ENCODE data around the gene DGCR8. TPM values are rescaled to one million over a fixed set of nuclear protein-coding genes. Genes with fewer than 3 reads are reported as not detected.

DGCR8 gene
- total RNA-seq (41.1 TPM), polyA plus RNA-seq (1 to 10 TPM; 2.7 to 6.6 (median 4.5) TPM)

DNA sequence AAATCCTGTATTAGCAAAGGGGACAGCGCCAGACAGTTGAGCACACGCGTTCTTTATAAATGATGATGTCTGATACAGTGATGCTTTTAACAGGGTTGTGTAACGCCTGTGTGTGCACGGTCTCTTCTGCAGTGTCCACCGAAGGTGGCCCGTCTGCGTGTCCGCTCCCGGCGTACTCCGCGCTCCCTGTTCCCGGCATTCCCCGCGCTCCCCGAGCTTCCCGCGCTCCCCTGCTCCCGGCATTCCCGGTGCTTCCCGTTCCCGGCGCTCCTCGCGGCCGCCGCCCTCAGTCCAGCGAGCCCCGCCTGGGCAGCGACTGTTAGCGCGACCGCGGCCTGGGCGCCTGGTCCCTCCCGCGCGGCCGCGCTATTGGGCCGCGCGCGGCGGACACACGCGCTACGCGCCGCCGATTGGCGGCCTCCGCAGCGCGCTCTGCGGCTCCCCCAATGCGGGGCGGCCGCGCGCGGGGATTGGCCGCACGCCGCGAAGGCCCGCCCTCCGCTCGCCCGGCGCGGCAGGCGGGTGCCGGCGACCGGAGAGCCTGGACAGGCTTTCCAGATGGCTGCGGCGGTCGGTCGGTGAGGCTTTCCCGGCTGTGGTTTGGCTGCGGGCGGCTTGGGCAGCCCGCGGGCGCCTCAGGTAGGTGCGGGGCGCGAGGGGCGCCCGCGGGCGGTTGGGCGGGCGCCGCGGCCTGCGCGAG, at the start of gene DGCR8:
Gene DGCR8, plus strand, starts transcription at position 497 of the 700 bp plus-strand sequence. CDS start 5,723 bp downstream, outside the sequence.
- Mint-ChIP-seq H3K36me3 (no peaks in the 10 kb centered on the region), H3K9me3 (no peaks in the 10 kb centered on the region), H3K4me1 (peaks cover 4 to 46% (median 29%) of the 10 kb centered on the region in 4 donors), H3K27me3 (no peaks in the 10 kb centered on the region), H3K27ac (peak within 1 kb of the TSS; percentile 87 to 94 (median 90)), H3K4me3 (peak within 1 kb of the TSS; percentile 96 to 100 (median 98))
- no peaks in the 10 kb centered on the region for H3K9me3 ChIP-seq (ENCODE audit: control insufficient read depth in 2 of 2, low read length in 2 of 2)
- no peaks in the 10 kb centered on the region for H3K36me3 ChIP-seq (ENCODE audit: control insufficient read depth, insufficient read depth, low read length)
- H3K27ac ChIP-seq (ENCODE audit: insufficient read depth, low read length, poor library complexity, severe bottlenecking): peak within 1 kb of the TSS; percentile 78
- no peaks in the 10 kb centered on the region for H3K27me3 ChIP-seq (ENCODE audit: control insufficient read depth, insufficient read depth, low read length)
- DNase-seq (peak; percentile 66 to 86 (median 77)), ATAC-seq (ENCODE audit: low read depth in 2 of 2) (peak; percentile 93)
- peak within 1 kb of the TSS; percentile 96 for H3K4me3 ChIP-seq (ENCODE audit: low read depth, low read length)
- peaks cover 34% of the 10 kb centered on the region for H3K4me1 ChIP-seq (ENCODE audit: control insufficient read depth, insufficient read depth, low read length, poor library complexity, severe bottlenecking)

DNA sequence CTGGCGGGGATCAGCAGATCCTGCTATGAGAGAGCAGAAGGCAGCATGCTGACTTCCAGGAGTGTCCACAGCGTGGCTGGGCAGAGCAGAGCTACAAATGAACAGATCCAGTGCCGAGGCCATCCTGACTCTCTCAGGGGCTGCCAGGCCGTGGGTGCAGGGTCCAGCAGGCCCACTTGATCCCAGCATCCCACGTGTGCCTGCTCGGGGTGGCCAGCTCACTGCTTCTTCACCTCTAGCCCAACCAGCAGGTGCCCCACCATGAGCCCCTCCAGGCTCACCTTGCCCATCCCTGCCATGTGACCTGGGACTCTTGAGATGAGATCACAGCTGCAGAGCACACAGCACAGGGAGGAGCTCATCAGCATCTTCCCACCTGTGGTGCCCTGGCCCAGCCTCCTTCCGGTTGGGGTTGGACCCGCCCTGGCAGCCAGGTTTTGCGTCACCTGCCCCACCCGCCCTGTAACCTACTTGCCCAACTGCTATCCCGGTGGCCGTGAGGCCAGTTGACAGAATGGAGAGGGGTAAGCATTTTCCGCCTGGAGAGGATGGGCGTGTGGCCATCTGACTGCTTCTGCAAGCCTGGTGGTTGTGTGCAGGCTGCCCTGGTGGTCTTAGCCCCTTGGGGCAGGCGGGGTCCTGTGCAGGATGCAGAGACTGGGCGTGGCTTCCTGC, 48.2 kb upstream of the DGCR8 start:
- Histone ChIP-seq H3K27me3 (ENCODE audit: control insufficient read depth, insufficient read depth, low read length) (no peaks in the 10 kb centered on the region), H3K27ac (ENCODE audit: insufficient read depth, low read length, poor library complexity, severe bottlenecking) (peak overlapping the region; percentile 41), H3K4me1 (ENCODE audit: control insufficient read depth, insufficient read depth, low read length, poor library complexity, severe bottlenecking) (peaks cover 18% of the 10 kb centered on the region), H3K4me3 (ENCODE audit: low read depth, low read length) (no peak overlapping the region), H3K9me3 (ENCODE audit: control insufficient read depth in 2 of 2, low read length in 2 of 2) (no peaks in the 10 kb centered on the region), H3K36me3 (ENCODE audit: control insufficient read depth, insufficient read depth, low read length) (peaks cover 5% of the 10 kb centered on the region)
- Mint-ChIP-seq H3K27ac (peak overlapping the region in 2 of 3 donors; percentile 17 to 65), H3K9me3 (no peaks in the 10 kb centered on the region), H3K4me1 (peaks cover 4 to 60% (median 24%) of the 10 kb centered on the region in 4 donors), H3K27me3 (no peaks in the 10 kb centered on the region), H3K36me3 (peaks cover 2% of the 10 kb centered on the region), H3K4me3 (peak overlapping the region in 3 of 4 donors; percentile 15 to 35 (median 25))
- ATAC-seq (ENCODE audit: low read depth in 2 of 2): peak; percentile 67 to 84
- peak; percentile 42 to 52 (median 48) for DNase-seq

DNA sequence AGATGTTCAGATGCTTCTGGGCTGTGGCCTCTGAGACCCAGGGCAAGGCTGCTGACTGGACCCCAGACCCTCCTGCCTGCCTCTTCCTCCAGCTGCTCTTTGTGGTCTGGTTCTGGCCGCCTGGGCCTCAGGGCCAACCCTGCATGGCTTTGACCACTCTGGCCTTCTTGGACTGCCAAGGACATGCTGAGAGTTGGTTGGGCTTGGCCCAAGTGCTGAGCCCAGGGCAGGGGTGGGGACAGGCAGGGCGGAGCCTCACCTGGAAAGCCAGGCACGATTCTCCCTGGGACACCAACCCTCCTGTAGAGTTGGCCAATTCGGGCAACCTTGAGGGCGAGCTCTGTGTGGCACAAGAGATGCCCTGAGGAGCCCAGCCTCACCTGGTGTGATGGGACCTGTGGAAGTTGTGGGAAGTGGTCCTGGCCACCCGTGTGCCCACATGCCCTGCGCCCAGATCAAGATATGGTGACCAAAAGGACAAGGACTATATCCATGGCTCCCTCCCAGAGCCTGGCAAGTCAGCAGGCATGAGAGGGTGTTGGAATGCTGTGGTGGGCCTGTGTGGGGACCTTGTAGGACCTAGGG, 47.5 kb upstream of the DGCR8 start:
- ATAC-seq (ENCODE audit: low read depth in 2 of 2) (no peak), DNase-seq (no peak)
- H3K27me3 ChIP-seq (ENCODE audit: control insufficient read depth, insufficient read depth, low read length): no peaks in the 10 kb centered on the region
- Mint-ChIP-seq H3K27me3 (no peaks in the 10 kb centered on the region), H3K9me3 (no peaks in the 10 kb centered on the region), H3K4me3 (no peak overlapping the region), H3K4me1 (peaks cover 8 to 58% (median 22%) of the 10 kb centered on the region in 4 donors), H3K27ac (peak overlapping the region in 2 of 3 donors; percentile 17 to 59), H3K36me3 (peaks cover 8% of the 10 kb centered on the region)
- H3K9me3 ChIP-seq (ENCODE audit: control insufficient read depth in 2 of 2, low read length in 2 of 2): no peaks in the 10 kb centered on the region
- H3K4me3 ChIP-seq (ENCODE audit: low read depth, low read length): no peak overlapping the region
- H3K4me1 ChIP-seq (ENCODE audit: control insufficient read depth, insufficient read depth, low read length, poor library complexity, severe bottlenecking): peaks cover 18% of the 10 kb centered on the region
- peak overlapping the region; percentile 41 for H3K27ac ChIP-seq (ENCODE audit: insufficient read depth, low read length, poor library complexity, severe bottlenecking)
- peaks cover 10% of the 10 kb centered on the region for H3K36me3 ChIP-seq (ENCODE audit: control insufficient read depth, insufficient read depth, low read length)

DNA sequence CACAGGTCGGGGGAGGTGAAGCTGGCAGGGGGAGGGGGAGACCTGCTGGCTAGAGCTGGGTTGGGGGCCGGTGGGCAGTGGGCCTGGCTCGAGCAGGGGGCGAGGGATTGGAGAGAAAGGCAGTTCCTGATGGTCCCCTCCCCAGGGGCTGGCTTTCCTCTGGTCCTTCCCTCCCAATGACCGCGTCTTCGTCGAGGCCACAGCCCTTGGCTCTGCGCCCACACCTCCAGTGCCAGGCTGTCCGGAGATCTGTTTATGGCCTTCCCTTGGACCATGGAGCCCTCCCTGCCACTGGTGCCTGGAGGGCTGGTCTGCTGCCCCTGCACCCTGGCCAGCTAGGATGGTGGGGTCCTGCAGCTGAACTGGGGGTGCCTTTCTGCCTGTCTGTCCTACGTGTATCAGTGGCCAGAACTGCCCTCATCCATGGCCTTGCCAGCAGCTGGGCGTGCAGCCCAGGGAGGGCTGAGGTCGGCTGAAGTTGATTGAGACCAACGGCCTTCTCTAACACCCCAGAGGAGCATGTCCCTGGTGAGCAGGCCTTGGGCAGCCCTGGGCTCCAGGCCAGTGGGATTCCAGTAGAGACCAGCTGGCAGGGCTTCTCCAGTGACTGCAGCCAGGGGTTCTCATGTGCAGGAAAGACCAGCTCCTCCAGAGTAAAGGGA, 46.9 kb upstream of the DGCR8 start:
- H3K27me3 Mint-ChIP-seq: no peaks in the 10 kb centered on the region
- H3K4me3 Mint-ChIP-seq: peak overlapping the region in 1 of 4 donors; percentile 16
- Histone ChIP-seq H3K9me3 (ENCODE audit: control insufficient read depth in 2 of 2, low read length in 2 of 2) (no peaks in the 10 kb centered on the region), H3K27me3 (ENCODE audit: control insufficient read depth, insufficient read depth, low read length) (no peaks in the 10 kb centered on the region), H3K27ac (ENCODE audit: insufficient read depth, low read length, poor library complexity, severe bottlenecking) (no peak overlapping the region), H3K4me1 (ENCODE audit: control insufficient read depth, insufficient read depth, low read length, poor library complexity, severe bottlenecking) (peaks cover 18% of the 10 kb centered on the region), H3K36me3 (ENCODE audit: control insufficient read depth, insufficient read depth, low read length) (peaks cover 15% of the 10 kb centered on the region), H3K4me3 (ENCODE audit: low read depth, low read length) (no peak overlapping the region)
- H3K4me1 Mint-ChIP-seq: peaks cover 4 to 56% (median 19%) of the 10 kb centered on the region in 4 donors
- peak overlapping the region in 2 of 3 donors; percentile 51 to 62 for H3K27ac Mint-ChIP-seq
- ATAC-seq (ENCODE audit: low read depth in 2 of 2): no peak
- peaks cover 12% of the 10 kb centered on the region for H3K36me3 Mint-ChIP-seq
- no peak for DNase-seq
- no peaks in the 10 kb centered on the region for H3K9me3 Mint-ChIP-seq

DNA sequence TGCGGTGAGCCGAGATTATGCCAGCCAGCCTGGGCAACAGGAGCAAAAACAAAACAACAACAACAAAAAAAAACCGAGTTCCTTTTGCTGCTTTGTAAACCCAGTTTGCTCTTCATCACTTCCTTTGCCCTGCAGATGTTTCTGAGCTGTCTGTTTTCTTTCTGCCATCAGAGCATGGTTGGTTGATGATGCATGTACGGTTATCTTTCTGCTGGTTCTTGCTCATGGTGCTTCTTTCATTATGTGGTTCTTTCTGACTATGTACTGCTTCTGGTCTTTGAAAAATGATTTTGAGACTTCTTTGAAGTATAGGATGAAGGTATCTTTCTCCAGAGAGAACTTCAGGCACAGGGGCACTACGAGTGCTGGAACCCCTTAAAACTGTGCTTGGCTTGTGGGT, 45.9 kb upstream of the DGCR8 start:
- H3K4me3 ChIP-seq (ENCODE audit: low read depth, low read length): no peak overlapping the region
- H3K27ac ChIP-seq (ENCODE audit: insufficient read depth, low read length, poor library complexity, severe bottlenecking): no peak overlapping the region
- no peaks in the 10 kb centered on the region for H3K27me3 ChIP-seq (ENCODE audit: control insufficient read depth, insufficient read depth, low read length)
- no peaks in the 10 kb centered on the region for H3K9me3 ChIP-seq (ENCODE audit: control insufficient read depth in 2 of 2, low read length in 2 of 2)
- H3K27ac Mint-ChIP-seq: peak overlapping the region in 2 of 3 donors; percentile 22 to 62
- H3K27me3 Mint-ChIP-seq: no peaks in the 10 kb centered on the region
- peaks cover 4 to 50% (median 18%) of the 10 kb centered on the region in 4 donors for H3K4me1 Mint-ChIP-seq
- ATAC-seq (ENCODE audit: low read depth in 2 of 2): no peak
- H3K4me3 Mint-ChIP-seq: peak overlapping the region in 1 of 4 donors; percentile 72
- H3K4me1 ChIP-seq (ENCODE audit: control insufficient read depth, insufficient read depth, low read length, poor library complexity, severe bottlenecking): peaks cover 18% of the 10 kb centered on the region
- DNase-seq: no peak
- peaks cover 12% of the 10 kb centered on the region for H3K36me3 Mint-ChIP-seq
- H3K36me3 ChIP-seq (ENCODE audit: control insufficient read depth, insufficient read depth, low read length): peaks cover 21% of the 10 kb centered on the region
- H3K9me3 Mint-ChIP-seq: no peaks in the 10 kb centered on the region

DNA sequence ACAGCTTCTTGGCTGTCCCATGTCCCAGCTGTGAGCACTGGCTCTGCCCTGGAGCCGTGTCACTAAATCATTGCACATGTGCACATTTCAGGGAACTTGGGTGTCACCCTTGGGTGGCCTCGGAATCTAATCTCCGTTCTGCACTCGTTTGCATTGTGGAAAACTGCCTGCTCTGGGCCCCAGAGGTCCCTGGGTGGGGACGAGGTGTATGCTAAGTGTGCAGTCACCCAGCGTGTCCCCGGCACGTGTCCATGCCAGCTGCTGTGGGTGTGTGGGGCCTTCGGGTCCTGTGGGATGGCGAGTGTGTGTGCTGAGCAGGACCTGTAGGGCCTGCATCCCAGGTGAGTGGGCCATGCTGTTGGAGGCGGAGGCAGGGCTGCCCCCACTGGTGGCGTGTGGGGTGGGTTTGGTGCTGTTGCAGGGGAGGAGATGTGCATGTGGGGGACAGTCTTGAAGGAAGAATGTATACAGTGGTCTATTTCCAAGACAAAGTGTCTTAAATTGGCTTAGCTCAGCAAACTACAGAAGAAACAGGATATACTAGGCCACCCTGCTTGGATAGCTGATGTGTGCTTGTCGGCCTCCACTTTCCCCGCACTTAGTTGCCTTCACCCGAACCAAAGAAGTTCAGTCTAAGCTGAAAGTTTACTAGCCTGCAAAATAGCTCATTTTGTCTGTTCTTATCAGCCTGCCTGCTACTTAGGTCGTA, 44.5 kb upstream of the DGCR8 start:
- Mint-ChIP-seq H3K27ac (peak overlapping the region in 1 of 3 donors; percentile 36), H3K27me3 (no peaks in the 10 kb centered on the region), H3K4me3 (no peak overlapping the region), H3K36me3 (peaks cover 21% of the 10 kb centered on the region), H3K4me1 (peaks cover 4 to 45% (median 18%) of the 10 kb centered on the region in 4 donors), H3K9me3 (no peaks in the 10 kb centered on the region)
- ATAC-seq (ENCODE audit: low read depth in 2 of 2) (no peak), DNase-seq (no peak)
- no peak overlapping the region for H3K4me3 ChIP-seq (ENCODE audit: low read depth, low read length)
- H3K27ac ChIP-seq (ENCODE audit: insufficient read depth, low read length, poor library complexity, severe bottlenecking): no peak overlapping the region
- H3K4me1 ChIP-seq (ENCODE audit: control insufficient read depth, insufficient read depth, low read length, poor library complexity, severe bottlenecking): peaks cover 18% of the 10 kb centered on the region
- H3K9me3 ChIP-seq (ENCODE audit: control insufficient read depth in 2 of 2, low read length in 2 of 2): no peaks in the 10 kb centered on the region
- no peaks in the 10 kb centered on the region for H3K27me3 ChIP-seq (ENCODE audit: control insufficient read depth, insufficient read depth, low read length)
- H3K36me3 ChIP-seq (ENCODE audit: control insufficient read depth, insufficient read depth, low read length): peaks cover 28% of the 10 kb centered on the region

DNA sequence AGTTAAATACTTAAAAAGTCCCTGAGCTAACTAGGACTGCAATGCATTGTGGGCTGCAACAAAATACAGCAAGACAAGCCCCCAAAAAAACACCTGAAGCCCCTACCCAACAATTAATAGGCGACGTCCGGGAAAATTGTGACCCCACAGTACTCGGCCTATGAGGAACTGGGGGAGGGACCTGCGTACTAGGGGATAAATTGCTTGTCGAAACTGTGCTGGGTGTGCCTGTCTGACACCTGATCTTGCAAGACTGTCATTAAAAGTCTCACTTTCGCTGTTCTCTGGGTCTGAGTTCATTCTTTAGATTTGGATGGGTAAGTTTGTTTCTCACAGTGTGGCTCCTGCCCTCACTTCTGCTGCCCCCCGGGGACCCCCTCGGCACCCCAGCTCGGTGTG, 44.0 kb upstream of the DGCR8 start:
- Histone ChIP-seq H3K4me1 (ENCODE audit: control insufficient read depth, insufficient read depth, low read length, poor library complexity, severe bottlenecking) (peaks cover 18% of the 10 kb centered on the region), H3K9me3 (ENCODE audit: control insufficient read depth in 2 of 2, low read length in 2 of 2) (no peaks in the 10 kb centered on the region), H3K36me3 (ENCODE audit: control insufficient read depth, insufficient read depth, low read length) (peaks cover 31% of the 10 kb centered on the region), H3K27ac (ENCODE audit: insufficient read depth, low read length, poor library complexity, severe bottlenecking) (no peak overlapping the region), H3K4me3 (ENCODE audit: low read depth, low read length) (no peak overlapping the region), H3K27me3 (ENCODE audit: control insufficient read depth, insufficient read depth, low read length) (no peaks in the 10 kb centered on the region)
- ATAC-seq (ENCODE audit: low read depth in 2 of 2) (no peak), DNase-seq (no peak)
- H3K4me1 Mint-ChIP-seq: peaks cover 4 to 43% (median 18%) of the 10 kb centered on the region in 4 donors
- H3K27ac Mint-ChIP-seq: no peak overlapping the region
- H3K4me3 Mint-ChIP-seq: no peak overlapping the region
- no peaks in the 10 kb centered on the region for H3K27me3 Mint-ChIP-seq
- H3K36me3 Mint-ChIP-seq: peaks cover 21% of the 10 kb centered on the region
- no peaks in the 10 kb centered on the region for H3K9me3 Mint-ChIP-seq
